ENCODE data around the gene PLEKHG5.

Gene PLEKHG5

DNA sequence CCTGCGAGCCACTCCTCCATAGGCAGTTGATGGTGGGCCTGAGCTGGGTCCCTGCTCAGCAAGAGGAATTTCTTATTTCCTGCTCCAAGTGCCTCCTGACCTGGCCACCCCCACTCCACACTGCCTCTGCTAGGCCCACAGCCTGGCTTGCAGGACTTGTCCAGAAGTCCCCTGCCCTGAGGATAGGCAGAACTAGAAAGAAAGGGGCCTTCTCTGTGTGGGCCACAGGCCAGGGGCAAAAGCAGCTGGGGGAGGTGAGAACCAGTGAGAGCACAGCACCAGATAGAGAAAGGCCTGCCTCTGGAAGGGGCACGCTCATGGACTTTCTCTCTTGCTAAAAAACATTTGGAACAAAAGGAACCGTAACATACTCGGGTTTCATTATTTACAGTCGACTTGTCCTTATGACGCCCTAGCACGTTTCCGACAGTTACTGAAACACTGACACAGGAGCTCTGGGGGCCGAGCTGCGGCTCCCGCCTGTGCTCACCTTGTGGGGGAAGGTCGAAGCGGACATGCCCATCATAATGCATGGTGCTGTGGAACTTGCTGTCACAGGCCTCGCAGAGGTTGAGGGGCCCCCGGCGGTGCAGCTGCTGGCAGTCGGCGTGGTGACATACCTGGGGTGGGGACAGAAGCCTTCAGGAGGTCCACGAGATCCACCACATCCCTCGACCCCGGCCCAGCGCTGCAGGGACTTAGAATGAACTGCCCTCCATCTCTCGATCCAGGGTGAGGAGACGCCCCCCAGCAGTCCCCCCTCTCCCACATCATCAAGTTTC, 14.2 kb downstream of the PLEKHG5 start:
- H2BK120ac ChIP-seq (ENCODE audit: low read depth, low read length): no peak overlapping the region
- no peak overlapping the region for H4K5ac ChIP-seq (ENCODE audit: low read length)
- no peak for DNase-seq
- H4K8ac ChIP-seq (ENCODE audit: low read depth, low read length): no peak overlapping the region
- H3K27me3 ChIP-seq (ENCODE audit: insufficient read depth, low read length, poor library complexity): no peaks in the 10 kb centered on the region
- H2BK15ac ChIP-seq (replicated peaks; ENCODE audit: low read depth): no peak overlapping the region
- peak overlapping the region; percentile 60 for H3K56ac ChIP-seq (ENCODE audit: low read length)
- no peaks in the 10 kb centered on the region for H3K4me1 ChIP-seq (ENCODE audit: control insufficient read depth, low read depth, low read length)
- H3K23ac ChIP-seq (ENCODE audit: low read length): peak overlapping the region; percentile 45
- H2AK5ac ChIP-seq (ENCODE audit: low read length): no peak overlapping the region
- no peaks in the 10 kb centered on the region for H3K79me2 ChIP-seq (ENCODE audit: control insufficient read depth, insufficient read depth, low read length)
- H3K4me2 ChIP-seq (ENCODE audit: low read length): no peak overlapping the region
- peaks cover 3% of the 10 kb centered on the region for H3K36me3 ChIP-seq (ENCODE audit: control insufficient read depth, insufficient read depth, low read length)
- H2BK5ac ChIP-seq (ENCODE audit: low read length): no peak overlapping the region
- H3K79me1 ChIP-seq (ENCODE audit: low read length): no peaks in the 10 kb centered on the region
- no CpG with 5 or more reads among the region's 24 CpGs for WGBS (ENCODE audit: extremely low coverage, insufficient coverage, low lambda C conversion rate)
- no peak overlapping the region for H3K9ac ChIP-seq (ENCODE audit: low read length)
- H3K4me3 ChIP-seq (ENCODE audit: low read length): no peak overlapping the region
- no peak overlapping the region for H3K18ac ChIP-seq (ENCODE audit: low read length)
- H3K4ac ChIP-seq (ENCODE audit: low read depth, low read length): no peak overlapping the region
- H3K27ac ChIP-seq (ENCODE audit: low read depth, low read length): no peak overlapping the region

DNA sequence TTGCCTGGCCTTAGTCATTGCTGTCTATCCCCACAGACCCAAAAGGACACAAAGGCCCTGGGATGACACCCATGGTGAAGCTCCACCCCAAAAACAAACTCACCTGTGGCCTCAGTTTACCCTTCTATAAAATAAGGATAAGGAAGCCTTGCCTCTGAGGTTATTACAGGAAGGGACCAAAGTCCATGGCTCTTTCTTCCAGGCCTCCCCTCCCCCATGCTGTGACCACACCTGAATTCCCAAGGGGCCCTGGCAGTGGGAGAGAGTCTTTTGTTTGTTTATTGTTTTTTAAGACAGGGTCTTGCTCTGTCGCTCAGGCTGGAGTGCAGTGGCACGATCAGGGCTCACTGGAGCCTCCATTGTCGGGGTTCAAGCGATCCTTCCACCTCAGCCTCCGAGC, 15.0 kb downstream of the PLEKHG5 start:
- Histone ChIP-seq H3K18ac (ENCODE audit: low read length) (no peak overlapping the region), H4K5ac (ENCODE audit: low read length) (no peak overlapping the region), H4K8ac (ENCODE audit: low read depth, low read length) (no peak overlapping the region), H3K23ac (ENCODE audit: low read length) (no peak overlapping the region), H2BK120ac (ENCODE audit: low read depth, low read length) (no peak overlapping the region), H3K4me2 (ENCODE audit: low read length) (no peak overlapping the region), H2AK5ac (ENCODE audit: low read length) (no peak overlapping the region), H3K4ac (ENCODE audit: low read depth, low read length) (no peak overlapping the region), H3K4me1 (ENCODE audit: control insufficient read depth, low read depth, low read length) (no peaks in the 10 kb centered on the region), H3K27ac (ENCODE audit: low read depth, low read length) (no peak overlapping the region), H2BK15ac (replicated peaks; ENCODE audit: low read depth) (no peak overlapping the region), H3K9ac (ENCODE audit: low read length) (no peak overlapping the region), H3K27me3 (ENCODE audit: insufficient read depth, low read length, poor library complexity) (no peaks in the 10 kb centered on the region), H3K4me3 (ENCODE audit: low read length) (no peak overlapping the region), H3K56ac (ENCODE audit: low read length) (peak overlapping the region; percentile 25), H3K79me1 (ENCODE audit: low read length) (no peaks in the 10 kb centered on the region), H3K79me2 (ENCODE audit: control insufficient read depth, insufficient read depth, low read length) (no peaks in the 10 kb centered on the region), H2BK5ac (ENCODE audit: low read length) (no peak overlapping the region), H3K36me3 (ENCODE audit: control insufficient read depth, insufficient read depth, low read length) (peaks cover 3% of the 10 kb centered on the region)
- WGBS (ENCODE audit: extremely low coverage, insufficient coverage, low lambda C conversion rate): no CpG with 5 or more reads among the region's 5 CpGs
- no peak for DNase-seq

DNA sequence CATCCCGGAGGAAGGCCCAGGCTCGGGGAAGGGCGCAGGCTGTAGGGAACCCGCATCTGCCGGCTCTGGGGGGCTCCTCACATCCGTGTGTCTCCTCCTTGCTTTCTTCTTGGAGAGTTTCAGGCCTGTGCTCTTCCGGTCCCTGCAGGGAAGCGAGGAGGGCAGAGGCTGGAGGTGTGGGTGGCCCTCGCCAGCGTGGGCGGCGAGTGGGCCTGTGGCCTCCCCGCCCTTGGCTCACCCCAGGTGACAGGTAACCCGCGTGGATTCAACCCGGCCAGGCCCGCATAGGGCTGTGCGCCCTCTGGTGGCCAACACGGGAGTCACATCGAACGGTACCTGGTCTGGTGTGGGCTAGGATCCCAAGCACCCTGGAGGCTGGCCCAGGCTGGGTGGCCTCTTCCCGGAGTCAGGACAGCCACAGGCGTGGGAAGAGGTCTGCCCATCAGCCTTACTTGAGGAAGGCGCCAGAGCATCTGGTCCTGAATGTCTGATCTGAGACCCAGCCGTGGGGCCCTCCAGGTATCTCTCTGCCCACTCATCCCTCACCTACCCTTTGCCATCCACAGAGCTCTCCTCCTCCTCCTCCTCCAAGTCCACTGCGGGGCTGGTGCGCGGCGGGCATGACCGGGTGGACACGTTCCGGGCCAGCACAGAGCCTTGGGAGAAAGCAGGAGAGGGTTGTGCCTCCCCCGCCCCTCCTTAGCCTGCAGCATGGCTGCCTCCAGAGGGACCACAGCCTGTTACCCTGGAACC, 15.9 kb downstream of the PLEKHG5 start:
- H3K9ac ChIP-seq (ENCODE audit: low read length): no peak overlapping the region
- H2BK120ac ChIP-seq (ENCODE audit: low read depth, low read length): no peak overlapping the region
- H3K27ac ChIP-seq (ENCODE audit: low read depth, low read length): no peak overlapping the region
- no peak overlapping the region for H3K23ac ChIP-seq (ENCODE audit: low read length)
- H4K5ac ChIP-seq (ENCODE audit: low read length): no peak overlapping the region
- no peak overlapping the region for H3K4me2 ChIP-seq (ENCODE audit: low read length)
- no peaks in the 10 kb centered on the region for H3K4me1 ChIP-seq (ENCODE audit: control insufficient read depth, low read depth, low read length)
- H4K8ac ChIP-seq (ENCODE audit: low read depth, low read length): no peak overlapping the region
- no peak overlapping the region for H3K18ac ChIP-seq (ENCODE audit: low read length)
- H3K79me2 ChIP-seq (ENCODE audit: control insufficient read depth, insufficient read depth, low read length): no peaks in the 10 kb centered on the region
- no CpG with 5 or more reads among the region's 33 CpGs for WGBS (ENCODE audit: extremely low coverage, insufficient coverage, low lambda C conversion rate)
- H2BK15ac ChIP-seq (replicated peaks; ENCODE audit: low read depth): no peak overlapping the region
- H3K4ac ChIP-seq (ENCODE audit: low read depth, low read length): no peak overlapping the region
- no peak overlapping the region for H3K56ac ChIP-seq (ENCODE audit: low read length)
- DNase-seq: peak; percentile 46
- no peak overlapping the region for H2BK5ac ChIP-seq (ENCODE audit: low read length)
- no peaks in the 10 kb centered on the region for H3K79me1 ChIP-seq (ENCODE audit: low read length)
- no peak overlapping the region for H3K4me3 ChIP-seq (ENCODE audit: low read length)
- H2AK5ac ChIP-seq (ENCODE audit: low read length): no peak overlapping the region
- H3K36me3 ChIP-seq (ENCODE audit: control insufficient read depth, insufficient read depth, low read length): peaks cover 3% of the 10 kb centered on the region
- no peaks in the 10 kb centered on the region for H3K27me3 ChIP-seq (ENCODE audit: insufficient read depth, low read length, poor library complexity)

DNA sequence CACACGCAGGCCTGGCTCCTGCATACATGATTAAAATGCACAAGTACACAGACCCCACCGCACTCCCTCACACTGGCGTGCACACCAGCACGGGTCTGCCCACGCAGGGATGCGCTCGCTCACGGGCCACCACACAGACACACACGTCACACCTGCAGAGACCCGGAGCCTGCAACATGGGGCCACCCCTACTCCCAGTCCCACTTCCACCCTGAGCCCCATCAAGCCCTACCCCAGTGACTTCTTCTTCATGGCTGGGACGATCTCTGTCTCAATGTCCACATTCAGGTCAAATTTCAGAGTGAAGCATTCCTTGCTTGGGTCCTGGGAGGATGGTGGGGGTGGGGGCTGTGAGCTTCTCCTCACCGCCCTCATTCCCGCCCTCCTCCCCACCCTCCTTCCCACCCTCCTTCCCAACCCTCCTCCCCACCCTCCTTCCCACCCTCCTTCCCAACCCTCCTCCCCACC, 16.6 kb downstream of the PLEKHG5 start:
- Histone ChIP-seq H3K79me2 (ENCODE audit: control insufficient read depth, insufficient read depth, low read length) (no peaks in the 10 kb centered on the region), H3K27ac (ENCODE audit: low read depth, low read length) (no peak overlapping the region), H3K18ac (ENCODE audit: low read length) (no peak overlapping the region), H3K4me3 (ENCODE audit: low read length) (no peak overlapping the region), H3K4me1 (ENCODE audit: control insufficient read depth, low read depth, low read length) (no peaks in the 10 kb centered on the region), H2BK5ac (ENCODE audit: low read length) (no peak overlapping the region), H3K27me3 (ENCODE audit: insufficient read depth, low read length, poor library complexity) (no peaks in the 10 kb centered on the region), H2BK15ac (replicated peaks; ENCODE audit: low read depth) (no peak overlapping the region), H3K4ac (ENCODE audit: low read depth, low read length) (no peak overlapping the region), H3K9ac (ENCODE audit: low read length) (no peak overlapping the region), H3K79me1 (ENCODE audit: low read length) (no peaks in the 10 kb centered on the region), H2BK120ac (ENCODE audit: low read depth, low read length) (no peak overlapping the region), H3K36me3 (ENCODE audit: control insufficient read depth, insufficient read depth, low read length) (peaks cover 4% of the 10 kb centered on the region), H3K56ac (ENCODE audit: low read length) (no peak overlapping the region), H4K5ac (ENCODE audit: low read length) (no peak overlapping the region), H3K4me2 (ENCODE audit: low read length) (no peak overlapping the region), H2AK5ac (ENCODE audit: low read length) (no peak overlapping the region), H3K23ac (ENCODE audit: low read length) (no peak overlapping the region), H4K8ac (ENCODE audit: low read depth, low read length) (no peak overlapping the region)
- DNase-seq: no peak
- WGBS (ENCODE audit: extremely low coverage, insufficient coverage, low lambda C conversion rate): no CpG with 5 or more reads among the region's 13 CpGs

DNA sequence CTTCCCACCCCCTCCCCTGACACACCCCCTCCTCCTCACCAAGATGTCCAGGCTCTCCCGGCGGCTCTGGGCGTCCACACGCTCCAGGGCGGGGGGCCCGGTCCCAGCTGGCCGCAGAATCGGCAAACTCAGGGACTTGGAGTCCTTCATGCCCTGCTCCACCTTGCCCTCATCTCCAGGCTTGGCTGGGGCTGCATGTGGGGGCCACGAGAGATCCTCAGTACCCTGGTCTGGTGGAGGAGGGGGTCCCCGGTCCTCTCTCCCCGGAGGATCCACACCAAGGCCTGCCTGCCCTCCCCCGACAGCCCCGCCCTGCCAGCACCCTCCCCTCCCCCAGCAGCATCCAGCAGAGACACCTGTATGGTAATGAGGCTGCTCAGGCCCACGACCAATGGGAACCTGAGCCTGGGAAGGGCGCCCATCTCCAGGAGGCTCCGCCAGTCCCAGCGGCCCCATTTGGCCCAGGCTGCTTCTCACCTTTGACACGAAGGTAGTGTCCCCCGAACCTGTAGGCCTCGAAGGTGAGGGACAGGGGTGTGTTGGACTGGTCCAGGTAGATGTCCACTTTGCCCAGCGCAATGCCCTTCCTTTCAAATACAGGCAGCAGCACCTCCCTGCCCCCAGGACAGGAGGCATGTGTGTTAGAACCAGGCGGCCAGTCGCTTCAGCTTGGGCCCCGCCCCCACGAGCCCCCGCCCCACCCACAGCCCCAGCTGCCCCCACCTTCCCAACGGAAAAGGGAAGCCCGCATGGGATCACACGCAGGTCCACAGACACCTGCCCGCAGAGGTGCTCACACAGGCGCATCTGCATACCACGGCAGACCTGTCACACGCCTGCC, 17.3 kb downstream of the PLEKHG5 start:
- Histone ChIP-seq H3K4ac (ENCODE audit: low read depth, low read length) (no peak overlapping the region), H2BK15ac (replicated peaks; ENCODE audit: low read depth) (no peak overlapping the region), H3K36me3 (ENCODE audit: control insufficient read depth, insufficient read depth, low read length) (peaks cover 4% of the 10 kb centered on the region), H3K9ac (ENCODE audit: low read length) (no peak overlapping the region), H3K56ac (ENCODE audit: low read length) (no peak overlapping the region), H3K18ac (ENCODE audit: low read length) (no peak overlapping the region), H3K4me1 (ENCODE audit: control insufficient read depth, low read depth, low read length) (no peaks in the 10 kb centered on the region), H2AK5ac (ENCODE audit: low read length) (no peak overlapping the region), H3K27me3 (ENCODE audit: insufficient read depth, low read length, poor library complexity) (no peaks in the 10 kb centered on the region), H3K27ac (ENCODE audit: low read depth, low read length) (no peak overlapping the region), H3K23ac (ENCODE audit: low read length) (no peak overlapping the region), H3K79me1 (ENCODE audit: low read length) (no peaks in the 10 kb centered on the region), H3K4me2 (ENCODE audit: low read length) (no peak overlapping the region), H3K79me2 (ENCODE audit: control insufficient read depth, insufficient read depth, low read length) (no peaks in the 10 kb centered on the region), H4K8ac (ENCODE audit: low read depth, low read length) (no peak overlapping the region), H3K4me3 (ENCODE audit: low read length) (no peak overlapping the region), H2BK120ac (ENCODE audit: low read depth, low read length) (no peak overlapping the region), H4K5ac (ENCODE audit: low read length) (no peak overlapping the region), H2BK5ac (ENCODE audit: low read length) (no peak overlapping the region)
- no peak for DNase-seq
- no CpG with 5 or more reads among the region's 33 CpGs for WGBS (ENCODE audit: extremely low coverage, insufficient coverage, low lambda C conversion rate)

Measured in mesendoderm (in vitro differentiated cells).